A549 treated with RU486 at 1 μM for 4 hours (cell line): ENCODE data around the gene TAF11L5. TPM values are rescaled to one million over a fixed set of nuclear protein-coding genes. Genes with fewer than 3 reads are reported as not detected.

Experiments used
- total RNA-seq: library from RNA; stranded (reverse); fragments of 200-300 nt; extraction: Qiagen RNA extraction; gene quantifications from 5 replicates; pipeline ENCODE4 v1.2.3, GENCODE V29; 2022; ENCODE audit warnings: low read depth

TAF11L5 gene
- total RNA-seq: not detected in 5 replicates

GRCh38 chr5:17524935-17525334 is at the start of gene TAF11L5:
TSS of gene TAF11L5 (plus strand) at chr5:17525235.

GRCh38 chr5:17497931-17498330 is 27.1 kb upstream of the TAF11L5 start, which contains the start of gene TAF11L2:
TSS of gene TAF11L2 (plus strand) at chr5:17498231.

GRCh38 chr5:17518067-17518466 is 7.0 kb upstream of the TAF11L5 start, which contains the start of gene TAF11L3:
TSS of gene TAF11L3 (plus strand) at chr5:17518367.

GRCh38 chr5:17521501-17521900 is 3.5 kb upstream of the TAF11L5 start, which contains the start of gene TAF11L4:
TSS of gene TAF11L4 (plus strand) at chr5:17521801.

GRCh38 chr5:17528369-17528768 is 3.3 kb downstream of the TAF11L5 start, which contains the start of gene TAF11L6:
TSS of gene TAF11L6 (plus strand) at chr5:17528669.

Other genes with a start within 250 kb of the TAF11L5 start
- not detected in 5 replicates for gene TAF11L2, start 27.0 kb upstream of the TAF11L5 start, total RNA-seq
- not detected in 5 replicates for gene TAF11L3, start 6.9 kb upstream of the TAF11L5 start, total RNA-seq
- gene TAF11L4, start 3.4 kb upstream of the TAF11L5 start, total RNA-seq: not detected in 5 replicates
- not detected in 5 replicates for gene TAF11L6, start 3.4 kb downstream of the TAF11L5 start, total RNA-seq
- gene TAF11L7, start 60.5 kb downstream of the TAF11L5 start, total RNA-seq: not detected in 5 replicates
- not detected in 5 replicates for gene TAF11L8, start 65.7 kb downstream of the TAF11L5 start, total RNA-seq
- gene TAF11L9, start 69.2 kb downstream of the TAF11L5 start, total RNA-seq: not detected in 5 replicates
- gene TAF11L10, start 72.6 kb downstream of the TAF11L5 start, total RNA-seq: not detected in 5 replicates
- 0.21 to 0.38 TPM (median 0.25 TPM) in 4 of 5 replicates, not detected in the other for gene TAF11L11, start 78.9 kb downstream of the TAF11L5 start, total RNA-seq
- 0.14 to 0.18 TPM in 2 of 5 replicates, not detected in the others for gene TAF11L12, start 85.2 kb downstream of the TAF11L5 start, total RNA-seq
- not detected in 5 replicates for gene TAF11L13, start 106.9 kb downstream of the TAF11L5 start, total RNA-seq
- not detected in 5 replicates for gene TAF11L14, start 109.2 kb downstream of the TAF11L5 start, total RNA-seq